Measurements from ENCODE around the gene EWSR1. TPM values are rescaled to one million over a fixed set of nuclear protein-coding genes. Genes with fewer than 3 reads are reported as not detected.
A peak's percentile ranks its signal among the peaks of the same experiment; 100 is the strongest.

EWSR1 gene
- total RNA-seq, 1 donor from 2014 or later: 347 TPM

DNA sequence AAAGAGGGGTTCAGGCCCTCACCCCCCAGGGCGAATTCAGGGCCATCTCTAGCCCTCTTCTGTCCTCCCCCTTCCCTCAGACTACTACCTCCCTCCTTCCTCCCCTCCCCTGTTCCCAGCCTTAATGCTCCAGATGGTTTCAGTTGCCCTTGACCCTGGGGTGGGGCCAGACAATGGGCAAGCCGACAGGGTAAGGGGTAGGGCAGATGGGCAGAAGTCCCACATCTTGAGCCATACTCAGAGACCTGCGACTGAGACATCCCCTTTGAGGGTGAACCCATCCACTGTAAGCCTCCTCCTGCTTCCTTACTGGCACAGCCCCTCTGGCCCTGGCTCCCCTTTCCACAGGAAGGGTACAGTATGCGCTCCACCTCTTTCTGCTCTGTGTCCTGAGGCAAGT, 2.1 kb upstream of the EWSR1 start:
- no peak for DNase-seq (ENCODE audit: extremely low spot score, unreplicated experiment)
- Mint-ChIP-seq H3K36me3 (peaks cover 27% of the 10 kb centered on the region), H3K4me1 (ENCODE audit: unreplicated experiment) (peaks cover 23% of the 10 kb centered on the region), H3K4me3 (peak overlapping the region; percentile 98), H3K27ac (peak overlapping the region; percentile 100), H3K27me3 (peaks cover 4% of the 10 kb centered on the region), H3K9me3 (no peaks in the 10 kb centered on the region)
- no peak for TF ChIP-seq CTCF (conservative IDR thresholded peaks at IDR 0.05)

- Mint-ChIP-seq H3K27ac (peak overlapping the region; percentile 100), H3K36me3 (peaks cover 32% of the 10 kb centered on the region), H3K9me3 (no peaks in the 10 kb centered on the region), H3K4me1 (ENCODE audit: unreplicated experiment) (peaks cover 31% of the 10 kb centered on the region), H3K4me3 (peak overlapping the region; percentile 98), H3K27me3 (peaks cover 4% of the 10 kb centered on the region)
- no peak for TF ChIP-seq CTCF (conservative IDR thresholded peaks at IDR 0.05)
- no peak for DNase-seq (ENCODE audit: extremely low spot score, unreplicated experiment)
Measured at GRCh38 chr22:29266564-29267461, 1.3 kb upstream of the EWSR1 start.

GRCh38 chr22:29267462-29267857, 608 bp upstream of the EWSR1 start:
- no peaks in the 10 kb centered on the region for H3K9me3 Mint-ChIP-seq
- peak overlapping the region; percentile 98 for H3K4me3 Mint-ChIP-seq
- H3K27ac Mint-ChIP-seq: peak overlapping the region; percentile 100
- TF ChIP-seq CTCF (conservative IDR thresholded peaks at IDR 0.05): no peak
- DNase-seq (ENCODE audit: extremely low spot score, unreplicated experiment): no peak
- peaks cover 4% of the 10 kb centered on the region for H3K27me3 Mint-ChIP-seq
- H3K36me3 Mint-ChIP-seq: peaks cover 38% of the 10 kb centered on the region
- peaks cover 37% of the 10 kb centered on the region for H3K4me1 Mint-ChIP-seq (ENCODE audit: unreplicated experiment)

DNA sequence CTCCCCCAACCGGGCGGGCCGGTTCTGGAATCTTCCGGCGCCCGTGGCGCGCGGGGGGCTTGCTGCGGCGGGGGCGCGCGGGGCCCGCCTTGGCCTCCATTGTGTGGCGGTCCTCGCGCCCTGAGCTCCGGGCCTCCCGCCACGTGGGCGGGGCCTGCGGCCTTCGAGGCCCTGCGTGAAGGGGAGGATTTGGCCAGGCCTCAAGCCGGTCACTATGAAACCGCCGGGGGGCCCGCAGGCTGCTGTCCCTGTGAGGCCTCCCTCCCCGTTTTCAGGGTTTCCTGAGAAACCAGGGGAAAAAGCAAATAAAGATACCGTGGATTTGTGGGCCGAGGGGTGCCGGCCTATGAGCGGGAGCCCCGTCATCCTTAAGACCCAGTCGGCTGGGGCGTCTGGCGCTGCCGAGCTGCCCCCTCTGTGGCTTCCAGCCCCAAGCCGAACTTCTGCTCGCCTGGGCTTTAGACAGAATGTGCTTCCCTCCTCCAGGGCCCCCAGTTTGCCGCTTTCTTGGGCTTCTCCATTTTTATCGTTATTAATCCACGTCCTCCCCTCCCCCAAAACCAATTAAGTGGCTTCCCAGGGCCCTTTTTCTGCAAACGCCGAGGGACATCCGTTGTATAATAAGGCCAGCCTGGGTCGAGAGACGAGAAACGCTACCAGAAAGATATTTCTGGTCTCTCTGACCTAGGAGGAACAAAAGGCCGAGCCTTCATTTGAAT, 602 bp downstream of the EWSR1 start:
- Mint-ChIP-seq H3K27ac (peak overlapping the region; percentile 100), H3K4me3 (peak overlapping the region; percentile 98), H3K4me1 (ENCODE audit: unreplicated experiment) (peaks cover 45% of the 10 kb centered on the region), H3K27me3 (peaks cover 4% of the 10 kb centered on the region), H3K9me3 (no peaks in the 10 kb centered on the region), H3K36me3 (peaks cover 50% of the 10 kb centered on the region)
- no peak for TF ChIP-seq CTCF (conservative IDR thresholded peaks at IDR 0.05)
- DNase-seq (ENCODE audit: extremely low spot score, unreplicated experiment): no peak

DNA sequence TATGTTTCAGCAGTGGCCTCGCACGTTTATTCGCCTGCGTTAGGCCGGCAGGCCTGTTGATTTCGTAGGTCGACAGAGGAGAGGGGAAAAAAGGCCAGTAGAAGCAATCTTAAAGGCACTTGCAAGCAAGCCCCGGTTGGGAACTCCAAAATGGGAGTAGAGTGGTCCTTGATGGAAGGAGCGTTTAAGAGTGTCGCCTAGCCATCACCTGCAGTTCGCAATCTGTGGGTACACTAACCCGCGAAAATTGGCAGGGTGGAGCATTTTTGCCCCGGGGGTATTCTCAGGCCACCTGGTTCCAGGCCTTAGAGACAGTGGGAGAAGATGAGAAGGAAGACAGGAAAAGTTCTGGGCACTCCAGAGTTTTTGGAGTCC, 1.1 kb downstream of the EWSR1 start:
- peaks cover 53% of the 10 kb centered on the region for H3K36me3 Mint-ChIP-seq
- TF ChIP-seq CTCF (conservative IDR thresholded peaks at IDR 0.05): no peak
- peak overlapping the region; percentile 100 for H3K27ac Mint-ChIP-seq
- no peak for DNase-seq (ENCODE audit: extremely low spot score, unreplicated experiment)
- peak overlapping the region; percentile 98 for H3K4me3 Mint-ChIP-seq
- H3K9me3 Mint-ChIP-seq: no peaks in the 10 kb centered on the region
- H3K27me3 Mint-ChIP-seq: peaks cover 4% of the 10 kb centered on the region
- H3K4me1 Mint-ChIP-seq (ENCODE audit: unreplicated experiment): peaks cover 45% of the 10 kb centered on the region

Measured in type B pancreatic cell (in vitro differentiated cells).